RKO (cell line): ENCODE measurements around the gene CNTROB.

Source experiments
- DNase-seq: peaks from one replicate; pipeline ENCODE4 v3.0.0-alpha.2; 2016; ENCODE audit warnings: low spot score

The CNTROB gene

GRCh38 chr17:7931709-7932482, at the start of gene CNTROB, which contains the start of gene TRAPPC1:
TSS of gene CNTROB (plus strand) at chr17:7932206. CDS start at chr17:7933080, 874 bp downstream.
TSS of gene TRAPPC1 (minus strand) at chr17:7931946. CDS start at chr17:7931829, 117 bp downstream.
- DNase-seq = peak; percentile 99

GRCh38 chr17:7882629-7883028, 49.4 kb upstream of the CNTROB start:
- no peak for DNase-seq

GRCh38 chr17:7883781-7884386, 48.1 kb upstream of the CNTROB start:
- peak; percentile 68 for DNase-seq

- no peak for DNase-seq
These were observed 47.2 kb upstream of the CNTROB start for GRCh38 chr17:7884581-7885366.

GRCh38 chr17:7885367-7886226, 46.4 kb upstream of the CNTROB start:
- DNase-seq = peak; percentile 64

- DNase-seq = no peak
These were observed 45.6 kb upstream of the CNTROB start for GRCh38 chr17:7886227-7887037.

GRCh38 chr17:7887038-7887481, 44.9 kb upstream of the CNTROB start:
- peak; percentile 35 for DNase-seq

GRCh38 chr17:7887482-7888183, 44.4 kb upstream of the CNTROB start:
- no peak for DNase-seq

GRCh38 chr17:7888184-7888920, 43.7 kb upstream of the CNTROB start, which contains the start of gene CHD3:
TSS of gene CHD3 (plus strand) at chr17:7888789. CDS start at chr17:7889001, 212 bp downstream.
- DNase-seq = no peak

- DNase-seq = peak; percentile 53
These were observed 42.6 kb upstream of the CNTROB start for GRCh38 chr17:7889166-7889955.

GRCh38 chr17:7893187-7893880, 38.7 kb upstream of the CNTROB start:
- no peak for DNase-seq

GRCh38 chr17:7894226-7894625, 37.8 kb upstream of the CNTROB start:
- DNase-seq = no peak

- DNase-seq = no peak
These were observed 37.1 kb upstream of the CNTROB start for GRCh38 chr17:7894866-7895265.

GRCh38 chr17:7897090-7897489, 34.9 kb upstream of the CNTROB start:
- no peak for DNase-seq

- peak; percentile 48 for DNase-seq
These were observed 34.2 kb upstream of the CNTROB start for GRCh38 chr17:7897773-7898172.

GRCh38 chr17:7903154-7904103, 28.6 kb upstream of the CNTROB start:
- DNase-seq = no peak

- no peak for DNase-seq
These were observed 22.9 kb upstream of the CNTROB start for GRCh38 chr17:7909089-7909488.
